Panc1 (cell line): Measurements from ENCODE around the gene ADGRG3. TPM values are rescaled to one million over a fixed set of nuclear protein-coding genes. Genes with fewer than 3 reads are reported as not detected.

Experiments
- ATAC-seq: fragments of 200-7000 bp; cut with Tn5 transposase; 2 replicates; pipeline ENCODE4 v1.9.1; 2020; ENCODE audit warnings: mild to moderate bottlenecking, moderate library complexity
- BruUV-seq: library from RNA; stranded (reverse); fragments of 400-500 nt; replicated peaks from 2 replicates; lab custom pipeline; 2021; lab: Mats Ljungman, UMichigan
- CTCF ChIA-PET: fragments of 300-600 bp; sonication (Branson Sonifier 250); formaldehyde crosslinking; loops from one replicate; lab custom pipeline; 2022; ENCODE audit warnings: antibody characterized with exemption; lab: Charles Lee
- POLR2A ChIA-PET: fragments of 300-600 bp; sonication (Branson Sonifier 250); formaldehyde crosslinking; loops from one replicate; lab custom pipeline; 2022; ENCODE audit warnings: antibody characterized with exemption; lab: Charles Lee
- DNase-seq: peaks from one replicate; pipeline ENCODE4 v3.0.0-alpha.2; 2010; ENCODE audit warnings: low read depth, low spot score
- H3K27ac ChIP-seq: 2 replicates; pipeline ENCODE4 v1.5.1; 2011; ENCODE audit warnings: mild to moderate bottlenecking, low read length, inconsistent platforms
- H3K27me3 ChIP-seq: fragments of 200-500 bp; sonication (Bioruptor generic); 2 replicates; pipeline ENCODE4 v1.6.0; 2014; ENCODE audit warnings: low read length, inconsistent platforms; ENCODE audit not compliant: control insufficient read depth, insufficient read depth
- H3K36me3 ChIP-seq: fragments of 200-500 bp; sonication (Bioruptor generic); 2 replicates; pipeline ENCODE4 v1.5.1; 2014; ENCODE audit warnings: inconsistent platforms, mild to moderate bottlenecking, low read length, moderate library complexity; ENCODE audit not compliant: control insufficient read depth, insufficient read depth
- H3K4me1 ChIP-seq: 2 replicates; pipeline ENCODE4 v1.5.1; 2011; ENCODE audit warnings: inconsistent platforms, mild to moderate bottlenecking, low read length, moderate library complexity; ENCODE audit not compliant: control insufficient read depth, insufficient read depth
- H3K4me3 ChIP-seq, 2 experiments: 2 replicates each; pipeline ENCODE4 v1.5.1; 2011 to 2012; ENCODE audit warnings: low read depth in 2 of 2, low read length in 2 of 2, mild to moderate bottlenecking in 2 of 2, inconsistent platforms in 1 of 2, moderate library complexity in 1 of 2
- H3K9me3 ChIP-seq: fragments of 200-500 bp; sonication (Bioruptor generic); 2 replicates; pipeline ENCODE4 v1.5.1; 2014; ENCODE audit warnings: low read depth, mild to moderate bottlenecking, inconsistent platforms, low read length, moderate library complexity; ENCODE audit not compliant: control insufficient read depth, insufficient read depth
- CTCF ChIP-seq: fragments of 450-650 bp; IDR thresholded peaks from 2 replicates; pipeline ENCODE4 v1.5.1; 2017; ENCODE audit warnings: mild to moderate bottlenecking
- POLR2AphosphoS5 ChIP-seq: IDR thresholded peaks from 2 replicates; pipeline ENCODE4 v1.6.1; 2012; ENCODE audit warnings: mild to moderate bottlenecking, low read depth, low read length, moderate library complexity
- REST ChIP-seq, 2 experiments: IDR thresholded peaks; 2 replicates each; pipeline ENCODE4 v1.6.1; 2011 to 2012; ENCODE audit warnings: low read depth in 2 of 2, control low read depth in 1 of 2, low read length in 1 of 2, mild to moderate bottlenecking in 1 of 2, moderate library complexity in 1 of 2; ENCODE audit not compliant: insufficient read depth in 1 of 2
- SIN3A ChIP-seq: IDR thresholded peaks from 2 replicates; pipeline ENCODE4 v1.6.1; 2012; ENCODE audit warnings: low read depth, mild to moderate bottlenecking, low read length, moderate library complexity, borderline replicate concordance; ENCODE audit not compliant: insufficient read depth
- TCF7L2 ChIP-seq: IDR thresholded peaks from 2 replicates; pipeline ENCODE4 v1.6.1; 2011; ENCODE audit warnings: mild to moderate bottlenecking, low read depth, low read length, inconsistent platforms
- in situ Hi-C: cut with HindIII; loops from 2 replicates; pipeline ENCODE4 v1.10.0; 2016; ENCODE audit warnings: low sequenced_read_pairs, low pct_unique_long_range_greater_than_20kb
- intact Hi-C: fragments of 100-400 bp; cut with micrococcal nuclease; formaldehyde crosslinking; loops from one replicate; pipeline ENCODE4 v1.10.0; 2022; ENCODE audit not compliant: unreplicated experiment
- total RNA-seq: library from RNA; stranded (reverse); gene quantifications from one replicate; pipeline ENCODE4 v1.2.1, GENCODE V29; 2021; ENCODE audit not compliant: unreplicated experiment

Gene ADGRG3
- total RNA-seq, 1 experiment from 2014 or later: not detected

DNA sequence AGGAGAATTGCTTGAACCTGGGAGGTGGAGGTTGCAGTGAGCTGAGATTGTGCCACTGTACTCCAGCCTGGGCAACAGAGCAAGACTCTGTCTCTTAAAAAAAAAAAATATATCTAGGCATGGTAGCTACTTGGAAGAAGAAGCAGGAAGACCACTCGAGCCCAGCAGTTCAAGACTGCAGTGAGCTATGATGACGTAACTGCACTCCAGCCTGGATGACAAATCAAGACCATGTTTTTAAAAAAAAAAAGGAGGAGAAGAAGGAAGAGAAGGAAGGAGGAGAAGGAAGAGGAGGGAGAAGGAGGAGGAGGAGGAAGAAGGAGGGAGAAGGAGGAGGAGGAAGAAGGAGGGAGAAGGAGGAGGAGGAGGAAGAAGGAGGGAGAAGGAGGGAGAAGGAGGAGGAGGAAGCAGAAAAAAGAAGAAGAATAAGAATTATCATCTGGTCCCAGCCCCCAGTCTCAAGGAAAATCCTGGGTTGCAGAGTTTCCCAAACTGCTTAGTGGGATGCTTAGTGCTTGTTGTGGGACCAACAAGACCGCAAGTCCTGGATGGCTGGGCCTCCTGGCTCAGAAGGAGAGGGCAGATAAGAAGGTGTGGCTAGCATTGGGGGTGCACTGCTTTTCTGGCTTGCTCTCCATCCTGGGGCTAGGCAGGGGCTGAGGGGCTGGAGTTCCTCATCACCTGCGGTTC is 22.8 kb downstream of the ADGRG3 start:
- H3K36me3 ChIP-seq: no peaks in the 10 kb centered on the region
- BruUV-seq: no TSS peak
- TF ChIP-seq TCF7L2 (no peak), REST (IDR thresholded peaks at IDR 0.05; ENCODE audit: insufficient read depth in 1 of 2, low read depth in 2 of 2, low read length in 1 of 2) (no peak), CTCF (no peak), POLR2AphosphoS5 (no peak), SIN3A (no peak)
- no peaks in the 10 kb centered on the region for H3K9me3 ChIP-seq
- POLR2A ChIA-PET: no interaction called here
- intact Hi-C loops: no loop called here
- H3K27me3 ChIP-seq: no peaks in the 10 kb centered on the region
- no peak overlapping the region for H3K4me3 ChIP-seq
- DNase-seq (no peak), ATAC-seq (no peak)
- in situ Hi-C loops: no loop called here
- CTCF ChIA-PET: no interaction called here
- no peaks in the 10 kb centered on the region for H3K4me1 ChIP-seq
- H3K27ac ChIP-seq: no peak overlapping the region

DNA sequence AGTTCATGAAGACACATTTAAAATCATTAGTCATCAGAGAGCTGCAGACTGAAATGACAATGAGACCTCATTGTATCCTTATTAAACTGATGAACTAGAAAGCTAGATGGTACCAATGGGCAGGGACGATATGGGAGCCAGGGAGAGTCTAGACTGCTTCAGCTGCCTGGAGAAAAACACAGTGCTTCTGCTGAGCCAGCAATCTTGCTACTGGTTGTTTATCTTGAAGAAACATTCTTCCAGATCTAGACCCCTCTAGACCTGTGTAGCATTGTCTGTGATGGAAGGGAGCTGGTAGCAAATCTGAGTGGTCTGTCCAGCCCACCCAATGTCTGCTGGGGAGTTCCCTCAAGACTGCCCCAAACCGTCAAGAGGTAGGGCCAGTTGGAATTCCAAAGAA is 24.5 kb downstream of the ADGRG3 start:
- DNase-seq (no peak), ATAC-seq (no peak)
- intact Hi-C loops: no loop called here
- Histone ChIP-seq H3K4me3 (no peak overlapping the region), H3K27me3 (no peaks in the 10 kb centered on the region), H3K9me3 (no peaks in the 10 kb centered on the region), H3K4me1 (no peaks in the 10 kb centered on the region), H3K27ac (no peak overlapping the region), H3K36me3 (no peaks in the 10 kb centered on the region)
- no TSS peak for BruUV-seq
- POLR2A ChIA-PET: no interaction called here
- no peak for TF ChIP-seq SIN3A
- TF ChIP-seq CTCF: no peak
- TF ChIP-seq POLR2AphosphoS5: no peak
- no peak for TF ChIP-seq TCF7L2
- TF ChIP-seq REST (IDR thresholded peaks at IDR 0.05; ENCODE audit: insufficient read depth in 1 of 2, low read depth in 2 of 2, low read length in 1 of 2): no peak
- CTCF ChIA-PET: no interaction called here
- in situ Hi-C loops: no loop called here
